Peyer's patch (tissue), 4 donors: ENCODE data around the gene MYOF. TPM values are rescaled to one million over a fixed set of nuclear protein-coding genes. Genes with fewer than 3 reads are reported as not detected.
"Not testable (repeated sequence)": the region's sequence is repeated elsewhere in the genome, so short reads cannot be mapped to it uniquely, and the experiment has no call there.

Source experiments
- DNase-seq, 3 donors: peaks; one replicate each; pipeline ENCODE4 v3.0.0-alpha.2; 2017 to 2019
- H3K27ac ChIP-seq, 4 donors: fragments of 200-600 bp; sonication (generic); one replicate each; pipeline ENCODE4 v1.5.1; 2016 to 2019
- H3K27me3 ChIP-seq, 2 donors: fragments of 200-600 bp; sonication (generic); one replicate each; pipeline ENCODE4 v1.5.1; 2019
- H3K36me3 ChIP-seq, 3 donors: fragments of 200-600 bp; sonication (generic); one replicate each; pipeline ENCODE4 v1.5.1; 2016 to 2019
- H3K4me1 ChIP-seq, 4 donors: fragments of 200-600 bp; sonication (generic); one replicate each; pipeline ENCODE4 v1.5.1; 2016 to 2019
- H3K4me3 ChIP-seq, 4 donors: fragments of 200-600 bp; sonication (generic); 1 replicate in 3 of 4; 2 replicates in 1 of 4; pipeline ENCODE4 v1.5.1; 2016 to 2019; ENCODE audit warnings: mild to moderate bottlenecking in 1 of 4
- H3K9me3 ChIP-seq, 4 donors: fragments of 200-600 bp; sonication (generic); one replicate each; pipeline ENCODE4 v1.5.1; 2016 to 2019; ENCODE audit warnings: mild to moderate bottlenecking in 1 of 4
- POLR2A ChIP-seq, 2 donors: fragments of 450-650 bp; IDR thresholded peaks; one replicate each; pipeline ENCODE4 v1.5.1; 2017; ENCODE audit warnings: antibody characterized with exemption in 2 of 2, mild to moderate bottlenecking in 2 of 2, moderate library complexity in 2 of 2
- total RNA-seq, 4 donors: library from RNA; depleted of rRNA; stranded (reverse); fragments of >200 nt; gene quantifications; one replicate each; pipeline ENCODE4 v1.1.0, GENCODE V29; 2016
- TF ChIP-seq, protein P1 (sequence below), 6 experiments: fragments of 450-650 bp in 4 of 6; fragments of 200-600 bp in 2 of 6; sonication (generic) in 1 of 6; IDR thresholded peaks; one replicate each; pipeline ENCODE4 v1.5.1; 2017 to 2019; ENCODE audit warnings: antibody characterized with exemption in 6 of 6, mild to moderate bottlenecking in 3 of 6, moderate library complexity in 1 of 6

MYOF gene
- total RNA-seq, 4 donors from 2014 or later: 15.1 to 52.8 (median 24.4) TPM

DNA sequence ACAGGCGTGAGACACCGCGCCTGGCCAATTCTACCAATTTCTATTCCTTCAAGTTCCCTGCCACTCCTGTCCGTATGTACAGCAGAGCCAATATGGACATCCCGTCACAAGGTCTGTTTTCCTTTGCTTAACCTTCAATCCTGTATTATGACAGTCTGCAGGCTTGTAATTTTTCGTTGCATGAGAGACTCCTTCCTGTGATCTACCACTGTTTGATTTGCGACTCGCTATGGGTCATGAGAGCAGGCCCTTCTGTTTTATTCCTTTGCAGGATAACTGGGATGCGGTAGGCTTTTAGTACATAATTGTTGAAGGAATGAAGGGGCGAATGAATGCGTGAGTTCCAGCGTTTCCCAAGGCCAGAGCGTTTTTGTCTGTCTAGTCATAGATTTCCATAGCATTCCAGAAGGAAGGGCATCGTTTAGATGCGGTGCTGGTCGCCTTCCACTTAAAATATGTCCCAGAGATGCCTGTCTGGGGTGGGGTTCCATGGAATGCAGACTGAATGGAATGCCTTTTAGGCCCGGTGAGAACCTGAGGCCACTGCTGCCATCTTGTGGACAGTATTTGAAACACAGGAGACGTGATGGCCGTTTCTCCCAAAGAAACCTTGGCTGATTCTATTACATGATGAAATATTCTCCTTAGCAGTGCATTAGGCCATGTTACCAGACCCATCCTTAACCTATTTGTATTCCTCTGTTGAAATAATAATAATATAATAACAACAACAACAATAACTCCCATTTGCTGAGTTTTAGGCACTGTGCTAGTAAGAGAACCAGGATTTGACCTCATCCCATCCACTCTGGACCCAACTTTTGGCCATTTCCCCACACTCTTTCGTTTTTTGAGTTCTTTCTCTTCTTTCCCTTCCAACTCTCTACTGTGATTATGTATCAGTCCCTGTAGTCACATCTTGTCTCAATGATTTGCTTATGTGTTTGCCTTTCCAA, 193.2 kb downstream of the MYOF start:
- Histone ChIP-seq H3K27ac (no peak overlapping the region), H3K4me1 (no peaks in the 10 kb centered on the region), H3K4me3 (no peak overlapping the region), H3K9me3 (no peaks in the 10 kb centered on the region), H3K27me3 (no peaks in the 10 kb centered on the region), H3K36me3 (no peaks in the 10 kb centered on the region)
- peak; percentile 25 to 84 (median 65) for DNase-seq
- TF ChIP-seq POLR2A (IDR thresholded peaks at IDR 0.05): no peak
- TF ChIP-seq, protein P1, sequence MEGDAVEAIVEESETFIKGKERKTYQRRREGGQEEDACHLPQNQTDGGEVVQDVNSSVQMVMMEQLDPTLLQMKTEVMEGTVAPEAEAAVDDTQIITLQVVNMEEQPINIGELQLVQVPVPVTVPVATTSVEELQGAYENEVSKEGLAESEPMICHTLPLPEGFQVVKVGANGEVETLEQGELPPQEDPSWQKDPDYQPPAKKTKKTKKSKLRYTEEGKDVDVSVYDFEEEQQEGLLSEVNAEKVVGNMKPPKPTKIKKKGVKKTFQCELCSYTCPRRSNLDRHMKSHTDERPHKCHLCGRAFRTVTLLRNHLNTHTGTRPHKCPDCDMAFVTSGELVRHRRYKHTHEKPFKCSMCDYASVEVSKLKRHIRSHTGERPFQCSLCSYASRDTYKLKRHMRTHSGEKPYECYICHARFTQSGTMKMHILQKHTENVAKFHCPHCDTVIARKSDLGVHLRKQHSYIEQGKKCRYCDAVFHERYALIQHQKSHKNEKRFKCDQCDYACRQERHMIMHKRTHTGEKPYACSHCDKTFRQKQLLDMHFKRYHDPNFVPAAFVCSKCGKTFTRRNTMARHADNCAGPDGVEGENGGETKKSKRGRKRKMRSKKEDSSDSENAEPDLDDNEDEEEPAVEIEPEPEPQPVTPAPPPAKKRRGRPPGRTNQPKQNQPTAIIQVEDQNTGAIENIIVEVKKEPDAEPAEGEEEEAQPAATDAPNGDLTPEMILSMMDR (IDR thresholded peaks at IDR 0.05): peak; percentile 12 to 85 (median 76)

DNA sequence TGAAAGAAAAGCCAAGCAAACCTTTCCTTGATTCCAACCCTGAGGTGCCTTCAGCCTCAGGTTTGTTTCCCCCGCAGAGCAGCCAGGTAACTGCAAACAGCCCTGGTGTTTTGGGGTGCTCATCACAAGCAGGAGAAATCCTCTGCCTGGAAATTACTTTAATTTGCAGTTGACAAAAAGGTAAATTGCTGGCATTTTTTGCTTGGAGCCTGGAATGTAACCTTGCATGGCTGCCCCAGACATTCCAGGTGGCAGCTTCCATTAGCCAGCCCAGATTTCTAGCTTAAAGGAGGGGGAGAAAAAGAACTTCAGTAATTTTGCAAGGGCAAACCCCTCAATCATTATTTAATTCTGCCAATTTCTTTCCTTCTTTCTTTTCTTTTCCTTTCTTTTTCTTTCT, 194.4 kb downstream of the MYOF start:
- H3K27ac ChIP-seq: no peak overlapping the region
- H3K4me3 ChIP-seq: no peak overlapping the region

DNA sequence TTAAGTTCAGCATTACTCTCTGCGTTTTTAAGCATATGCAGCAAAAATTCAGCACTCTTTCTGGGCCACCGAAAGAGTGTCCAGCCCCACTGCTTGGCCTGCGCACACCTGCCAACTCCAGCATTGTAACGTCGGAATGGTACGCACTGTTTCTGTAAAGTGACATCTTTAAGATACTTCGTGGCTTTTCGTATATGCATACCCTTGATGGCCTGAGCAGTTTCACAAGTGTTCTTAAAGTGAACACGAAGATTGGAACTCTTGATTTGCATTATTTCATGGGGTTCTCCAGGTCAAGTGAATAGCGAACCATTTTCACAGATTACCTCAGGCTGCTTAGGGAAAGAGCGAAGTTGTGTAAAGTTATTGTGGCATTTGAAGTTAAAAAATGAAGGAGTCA, 197.9 kb downstream of the MYOF start:
- not testable (repeated sequence) for H3K9me3 ChIP-seq, H3K4me1 ChIP-seq, DNase-seq, H3K27me3 ChIP-seq, H3K27ac ChIP-seq, H3K4me3 ChIP-seq, H3K36me3 ChIP-seq

More for the DNA sequence above, 194.4 kb downstream of the MYOF start:
- no peak for DNase-seq
- Histone ChIP-seq H3K9me3 (no peaks in the 10 kb centered on the region), H3K4me1 (no peaks in the 10 kb centered on the region), H3K36me3 (no peaks in the 10 kb centered on the region), H3K27me3 (no peaks in the 10 kb centered on the region)
- TF ChIP-seq POLR2A (IDR thresholded peaks at IDR 0.05): no peak
- TF ChIP-seq, protein P1 (IDR thresholded peaks at IDR 0.05): no peak

DNA sequence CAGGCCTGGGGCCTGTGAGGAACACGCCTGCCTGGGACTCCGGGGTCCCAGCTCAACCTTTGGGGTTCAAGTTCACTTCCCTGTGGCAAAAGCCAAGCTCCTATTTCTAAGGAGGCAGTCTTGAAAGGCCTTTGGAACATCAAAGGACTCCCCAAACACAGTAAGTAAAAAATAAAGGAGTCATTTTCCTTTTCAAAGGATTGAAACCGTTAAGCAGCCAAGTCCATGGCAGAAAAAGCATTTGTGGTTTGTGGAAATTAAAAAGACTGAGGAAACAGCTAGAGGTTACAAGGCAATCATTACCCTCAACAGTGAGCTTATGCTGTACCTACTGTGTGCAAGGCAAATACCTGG, 200.8 kb downstream of the MYOF start:
- Histone ChIP-seq H3K4me1 (no peaks in the 10 kb centered on the region), H3K9me3 (no peaks in the 10 kb centered on the region), H3K27me3 (no peaks in the 10 kb centered on the region), H3K27ac (no peak overlapping the region), H3K36me3 (no peaks in the 10 kb centered on the region), H3K4me3 (no peak overlapping the region)
- DNase-seq: no peak
- TF ChIP-seq, protein P1 (IDR thresholded peaks at IDR 0.05): no peak
- TF ChIP-seq POLR2A (IDR thresholded peaks at IDR 0.05): no peak

DNA sequence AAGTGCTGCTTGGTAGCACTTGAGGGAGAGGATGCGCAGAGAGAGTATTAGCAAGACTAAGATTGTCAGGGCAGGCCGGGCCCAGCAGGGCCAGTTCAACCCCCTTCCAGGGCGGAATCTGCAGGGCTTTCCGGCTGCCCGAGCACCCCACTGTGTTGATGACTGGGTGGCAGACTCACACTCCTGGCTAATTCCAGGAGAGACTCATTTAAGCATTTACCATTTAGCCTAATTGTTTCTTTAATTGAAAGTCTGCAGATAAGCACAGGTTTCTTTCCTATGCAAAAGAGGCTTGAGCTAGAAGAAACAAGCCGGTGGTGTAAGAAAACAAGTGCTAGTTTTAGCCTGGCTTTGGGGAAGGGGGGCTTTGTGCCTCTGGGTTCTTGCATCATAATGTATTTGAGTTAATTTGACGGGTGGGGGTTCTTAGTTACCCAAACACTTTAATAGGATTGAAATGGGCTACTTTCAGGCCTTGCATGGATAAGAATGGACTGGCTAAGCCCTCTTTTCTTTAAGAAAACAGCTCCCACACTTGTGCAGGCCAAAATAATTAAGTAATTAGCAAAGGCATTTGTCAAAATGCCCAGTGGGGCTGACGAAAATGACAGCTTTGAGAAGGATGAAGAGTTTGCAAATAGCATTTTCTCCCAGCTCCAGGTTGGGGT, 201.3 kb downstream of the MYOF start:
- Histone ChIP-seq H3K27me3 (no peaks in the 10 kb centered on the region), H3K27ac (no peak overlapping the region)

More for the DNA sequence above, 201.3 kb downstream of the MYOF start:
- Histone ChIP-seq H3K4me3 (no peak overlapping the region), H3K9me3 (no peaks in the 10 kb centered on the region), H3K4me1 (no peaks in the 10 kb centered on the region), H3K36me3 (no peaks in the 10 kb centered on the region)
- DNase-seq: no peak
- TF ChIP-seq POLR2A (IDR thresholded peaks at IDR 0.05): no peak
- TF ChIP-seq, protein P1 (IDR thresholded peaks at IDR 0.05): no peak
